NCI-H748 (cell line): ENCODE data around the gene C11orf86.
A peak's percentile ranks its signal among the peaks of the same experiment; 100 is the strongest.

Source experiments
- DNase-seq: peaks from one replicate; lab custom pipeline; 2025; ENCODE audit not compliant: unreplicated experiment; lab: John Stamatoyannopoulos, UW

C11orf86 gene

DNA sequence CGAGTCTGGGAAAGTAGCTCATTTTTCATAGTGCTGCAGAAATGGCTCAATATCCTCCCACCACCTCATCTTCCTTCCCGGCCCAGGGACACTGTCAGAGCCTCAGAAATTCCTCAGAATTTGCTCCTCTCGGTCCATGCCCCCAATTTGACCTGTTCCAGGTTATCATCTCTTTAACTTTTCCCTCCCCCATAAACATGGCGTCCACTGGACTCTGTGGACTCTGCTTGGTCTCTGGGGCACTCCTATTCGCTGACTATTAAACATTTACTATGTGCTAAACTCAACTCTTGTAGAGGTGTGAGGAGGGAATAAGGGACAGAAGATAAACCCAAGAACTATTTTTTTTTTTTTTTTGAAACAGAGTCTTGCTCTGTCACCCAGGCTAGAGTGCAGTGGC, 8.8 kb upstream of the C11orf86 start:
- DNase-seq = no peak

DNA sequence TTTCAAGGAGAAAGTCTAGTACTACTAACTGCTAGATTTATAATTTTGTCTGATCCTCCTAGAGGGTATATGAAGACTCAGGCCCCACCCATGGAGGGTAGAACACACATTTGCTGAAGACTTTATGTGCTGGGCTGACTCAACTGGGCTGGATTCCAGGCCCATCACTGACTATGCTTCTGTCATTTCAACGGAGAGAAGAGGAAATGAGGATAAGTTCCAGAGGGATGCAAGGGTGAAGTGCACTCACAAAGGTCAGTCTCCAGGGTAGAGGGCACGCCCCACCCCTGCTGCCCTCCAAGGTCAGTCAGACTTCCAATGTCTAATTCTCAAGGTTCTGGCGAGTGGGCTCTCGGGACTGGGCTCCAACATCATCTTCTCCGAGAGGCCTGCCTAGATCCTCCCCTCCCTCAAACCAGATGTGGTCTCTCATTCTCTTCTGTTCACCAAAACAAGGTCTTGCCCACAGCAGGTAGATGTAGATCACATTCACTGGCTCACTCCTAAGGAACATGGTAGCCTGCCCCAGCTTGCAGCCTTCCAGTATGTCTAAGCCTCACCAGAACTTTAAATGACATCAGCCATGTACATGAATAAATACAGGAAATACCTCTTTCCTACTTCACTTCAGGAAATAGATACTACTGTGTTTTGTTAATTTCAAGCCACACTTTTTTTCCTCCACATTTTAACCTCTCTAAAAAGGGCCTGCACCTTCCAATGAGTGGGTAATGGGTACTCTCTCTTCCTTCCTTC, 7.3 kb upstream of the C11orf86 start:
- no peak for DNase-seq

DNA sequence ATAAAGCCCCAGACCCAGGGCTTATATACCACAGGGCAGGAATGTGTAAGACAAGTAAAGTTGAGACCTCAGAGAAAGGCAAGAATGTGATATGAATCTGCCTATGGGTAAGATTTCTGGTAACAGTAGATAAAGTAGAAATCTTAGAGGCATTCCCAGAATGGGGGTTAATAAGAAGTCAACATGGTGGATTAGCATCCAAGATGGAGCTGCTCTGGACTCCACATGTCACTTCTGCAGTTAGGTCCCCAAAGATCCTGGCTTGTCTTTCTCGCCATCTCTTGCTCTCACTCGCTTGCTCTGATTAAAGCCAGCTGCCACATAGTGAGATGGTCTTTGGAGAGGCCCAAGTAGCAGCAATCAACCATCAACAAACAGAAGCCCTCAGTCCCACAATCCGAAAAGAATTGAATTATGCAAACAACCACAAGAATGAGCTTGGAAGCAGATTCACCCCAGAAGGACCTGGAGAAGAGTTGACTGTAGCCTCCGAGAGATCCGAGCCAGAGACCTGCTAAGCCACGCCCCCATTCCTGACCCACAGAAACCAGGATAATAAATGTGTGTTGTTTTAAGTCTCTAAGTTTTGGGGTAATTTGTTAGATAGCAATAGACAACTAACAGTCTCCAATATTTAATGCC, 5.4 kb upstream of the C11orf86 start:
- no peak for DNase-seq

DNA sequence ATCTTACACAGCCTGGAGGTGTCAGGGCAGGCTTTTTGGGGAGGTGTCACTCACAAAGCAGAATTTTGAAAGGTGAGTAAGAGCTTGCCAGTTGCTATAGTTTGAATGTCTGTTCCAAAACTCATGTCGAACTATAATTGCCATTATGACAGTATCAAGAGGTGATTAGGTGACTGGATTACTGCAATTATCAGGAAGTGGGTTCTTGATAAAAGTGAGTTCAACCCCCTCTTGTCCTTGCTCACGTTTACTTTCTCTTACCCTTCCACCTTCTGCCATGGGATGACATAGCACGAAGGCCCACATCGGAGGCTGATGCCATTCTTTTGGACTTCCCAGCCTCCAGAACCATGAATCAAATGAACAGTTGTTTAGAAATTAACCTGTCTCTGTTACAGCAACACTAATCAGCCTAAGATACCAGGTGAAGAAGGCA, 4.7 kb upstream of the C11orf86 start:
- no peak for DNase-seq

DNA sequence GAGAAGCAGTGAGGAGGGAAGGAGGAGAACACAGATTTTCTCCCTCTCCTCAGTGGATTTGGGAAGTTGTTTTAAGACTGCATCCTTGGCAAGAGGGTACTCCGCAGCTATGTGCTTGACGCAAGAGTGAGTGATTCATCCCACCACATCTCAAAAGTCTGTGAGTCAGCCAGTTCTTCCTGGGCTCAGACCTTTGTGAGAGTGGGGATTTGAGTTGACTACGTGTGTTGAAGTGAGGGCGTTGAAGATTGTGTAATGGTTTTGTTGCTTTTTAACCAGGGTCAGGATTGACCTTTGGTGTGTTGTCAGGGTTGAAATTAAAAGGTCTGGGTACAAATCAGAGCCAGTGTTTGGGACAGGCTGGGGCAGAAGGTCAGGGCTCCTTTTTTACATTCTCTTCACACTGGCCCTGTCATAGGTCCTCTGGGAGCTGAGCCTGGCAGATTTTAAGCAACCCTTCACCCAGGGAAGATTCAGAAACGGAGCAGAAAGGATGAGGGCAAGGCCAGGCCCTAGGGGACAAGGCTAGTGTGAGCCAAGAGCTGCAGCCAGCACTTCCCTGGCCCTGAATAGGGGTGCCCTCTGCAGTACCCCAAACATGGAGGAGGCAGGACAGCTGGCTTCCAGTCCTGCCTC, 4.2 kb upstream of the C11orf86 start:
- DNase-seq = no peak

DNA sequence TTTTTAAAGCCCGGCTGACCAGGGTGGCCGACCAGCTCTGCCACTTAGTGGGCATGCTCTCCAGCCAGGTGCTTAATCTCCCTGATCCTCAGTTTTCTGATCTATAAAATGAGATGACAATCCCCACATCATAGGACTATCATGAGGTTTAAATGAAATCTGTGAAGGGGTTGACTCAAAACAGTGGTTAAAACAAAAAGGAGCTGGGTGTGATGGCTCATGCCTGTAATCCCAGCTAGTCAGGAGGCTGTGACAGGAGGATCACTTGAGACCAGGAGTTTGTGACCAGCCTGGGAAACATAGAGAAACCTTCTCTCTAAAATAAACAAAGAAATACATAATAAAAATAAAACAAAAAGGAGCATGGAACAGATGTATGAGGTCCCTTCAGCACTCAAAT, 3.6 kb upstream of the C11orf86 start:
- no peak for DNase-seq

DNA sequence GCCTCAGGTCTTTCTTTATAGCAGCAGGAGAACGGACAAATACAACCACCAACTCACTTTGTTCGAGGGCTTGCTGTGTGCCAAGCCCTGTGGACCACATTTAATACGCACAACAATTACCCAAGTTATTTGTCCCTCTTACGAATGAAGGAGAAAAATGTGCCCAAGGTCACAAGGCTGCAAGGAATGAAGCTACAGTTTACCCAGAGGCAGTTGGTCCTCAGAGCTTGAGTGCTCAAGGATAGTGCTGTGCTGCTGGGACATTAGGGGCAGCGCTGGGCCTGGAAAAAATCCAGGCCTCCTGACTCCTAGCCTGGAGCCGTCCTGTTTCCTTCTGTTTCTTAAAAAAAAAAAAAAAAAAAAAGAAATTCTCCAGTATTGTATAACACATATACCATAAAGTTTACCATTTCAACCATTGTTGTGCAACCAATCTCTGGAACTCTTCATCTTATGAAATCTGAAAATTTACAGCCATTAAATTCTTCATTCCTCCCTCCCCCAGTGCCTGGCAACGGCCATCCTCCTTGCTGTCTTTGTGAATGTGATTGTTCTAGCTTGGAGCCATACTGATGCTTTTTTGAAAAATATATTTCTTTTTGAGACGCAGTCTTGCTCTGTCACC, 1.0 kb upstream of the C11orf86 start:
- no peak for DNase-seq

DNA sequence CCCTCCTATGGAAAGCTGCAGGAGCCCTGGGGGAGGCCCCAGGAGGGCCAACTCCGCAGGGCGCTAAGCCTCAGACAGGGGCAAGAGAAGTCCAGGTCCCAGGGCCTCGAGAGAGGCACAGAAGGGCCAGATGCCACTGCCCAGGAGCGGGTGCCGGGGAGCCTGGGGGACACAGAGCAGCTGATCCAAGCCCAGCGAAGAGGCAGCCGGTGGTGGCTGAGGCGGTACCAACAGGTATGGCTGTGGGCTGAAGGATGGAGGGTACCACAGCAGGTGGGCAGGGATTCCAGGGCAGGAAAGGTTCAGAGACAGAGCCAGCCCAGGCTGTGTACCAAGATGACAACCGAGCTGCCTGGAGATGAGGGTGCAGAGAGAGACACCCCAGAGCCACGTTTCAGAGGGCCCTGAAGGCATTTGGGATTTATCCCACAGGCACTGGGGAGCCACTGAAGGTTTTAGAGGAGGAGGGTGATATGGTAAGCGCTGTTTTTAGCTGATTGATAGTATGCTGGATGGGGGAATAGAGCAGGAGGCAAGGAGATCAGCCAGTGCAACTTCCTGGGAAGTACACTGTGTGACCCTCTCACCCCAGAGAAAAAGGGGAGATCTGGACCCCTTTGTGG, 412 bp downstream of the C11orf86 start:
- no peak for DNase-seq

DNA sequence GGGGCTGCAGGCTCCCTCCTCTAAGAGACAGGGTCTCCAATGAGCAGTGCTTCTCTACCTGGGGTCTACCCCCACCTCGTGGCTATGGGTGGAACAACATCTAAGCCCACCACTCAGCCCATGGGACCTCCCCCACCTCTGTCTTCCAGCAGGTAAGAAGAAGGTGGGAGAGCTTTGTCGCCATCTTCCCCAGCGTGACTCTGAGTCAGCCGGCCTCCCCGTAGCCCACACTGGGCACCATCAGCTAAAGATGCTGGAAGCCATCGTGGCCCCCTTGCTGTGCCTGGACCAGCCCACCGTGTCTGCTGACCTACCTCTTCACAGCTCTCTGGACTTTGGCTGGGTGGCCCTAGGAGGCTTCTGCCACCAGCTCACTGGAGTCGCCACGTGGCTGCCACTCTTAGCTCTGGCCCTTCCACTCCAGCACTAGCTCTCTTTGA, 944 bp downstream of the C11orf86 start:
- peak; percentile 32 for DNase-seq

DNA sequence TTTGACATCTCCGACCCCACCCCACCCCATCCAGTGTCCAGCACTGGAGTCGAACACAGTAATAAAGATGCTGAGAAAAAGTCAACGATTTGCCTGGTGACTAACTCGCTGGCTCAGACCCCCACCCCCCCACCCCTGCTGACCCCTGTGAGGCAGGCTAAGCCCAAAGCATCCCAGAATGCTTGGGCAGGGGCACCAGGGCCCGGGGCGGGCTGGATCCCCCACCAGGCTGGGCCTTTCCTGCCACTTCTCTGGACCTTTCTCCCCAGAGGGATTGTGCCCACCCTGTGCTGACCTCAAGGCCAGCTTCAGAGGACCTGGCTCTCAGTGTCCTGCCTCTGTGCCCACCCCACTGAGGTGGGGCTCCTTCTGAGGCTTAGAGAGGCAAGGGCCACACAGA, 1.8 kb downstream of the C11orf86 start:
- DNase-seq = no peak

DNA sequence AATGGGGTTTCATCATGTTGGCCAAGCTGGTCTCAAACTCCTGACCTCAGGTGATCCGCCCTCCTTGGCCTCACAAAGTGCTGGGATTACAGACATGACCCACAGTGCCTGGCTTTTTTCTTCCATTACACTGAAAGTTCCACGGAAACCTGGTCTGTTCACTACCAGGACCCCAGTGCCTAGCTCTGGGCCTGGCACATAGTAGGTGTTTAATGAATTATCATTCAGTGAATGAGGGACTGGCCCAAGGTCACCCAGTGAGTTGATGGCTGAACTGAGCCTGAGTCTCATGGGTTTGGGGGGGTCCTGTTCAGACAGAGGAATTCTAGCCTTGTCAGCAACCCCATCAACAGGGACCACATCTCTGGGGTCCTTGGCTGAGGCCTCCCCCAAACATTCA, 3.1 kb downstream of the C11orf86 start:
- DNase-seq = no peak

DNA sequence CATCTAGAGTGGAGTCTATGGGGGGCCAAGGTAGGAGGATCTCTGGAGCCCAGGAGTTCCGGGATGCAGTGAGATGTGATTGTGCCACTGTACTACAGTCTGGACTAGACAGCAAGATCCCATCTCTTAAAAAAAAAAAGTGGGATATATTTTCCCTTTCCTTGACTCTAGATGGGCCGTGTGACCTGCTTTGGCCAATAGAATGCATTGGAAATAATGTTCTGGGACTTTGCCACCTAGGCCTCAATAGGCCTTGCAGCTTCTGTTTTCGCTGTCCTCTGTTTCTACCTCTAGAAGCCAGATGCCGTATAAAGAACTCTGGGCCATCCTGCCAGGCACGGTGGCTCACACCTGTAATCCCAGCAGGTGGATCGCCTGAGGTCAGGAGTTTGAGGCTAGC, 3.6 kb downstream of the C11orf86 start:
- no peak for DNase-seq

DNA sequence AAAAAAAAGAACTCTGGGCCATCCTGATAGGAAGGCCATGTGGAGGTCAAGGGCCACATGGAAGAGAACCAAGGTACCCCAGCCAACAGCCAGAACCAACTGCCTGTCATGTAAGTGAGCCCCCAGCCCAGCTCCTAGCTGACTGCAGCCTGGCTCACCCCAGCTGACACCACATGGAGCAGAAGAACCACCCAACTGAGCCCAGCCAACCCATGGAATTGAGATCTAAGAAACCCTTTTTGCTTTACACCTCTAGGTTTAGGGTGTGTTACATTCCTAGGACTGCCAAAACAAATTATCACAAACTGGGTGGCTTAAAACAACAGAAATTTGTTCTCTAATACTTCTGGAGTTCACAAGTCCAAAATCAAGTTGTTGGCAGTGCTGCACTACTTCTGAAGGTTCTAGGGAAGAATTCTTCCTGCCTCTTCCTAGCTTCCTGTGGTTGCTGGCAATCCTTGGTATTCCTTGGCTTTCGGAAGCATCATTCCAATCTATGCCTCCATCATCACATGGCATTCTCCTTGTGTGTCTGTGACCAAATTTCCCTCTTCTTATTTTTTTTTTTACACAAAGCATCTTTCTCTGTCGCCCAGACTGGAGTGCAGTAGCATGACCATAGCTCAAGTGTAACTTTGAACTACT, 4.4 kb downstream of the C11orf86 start:
- no peak for DNase-seq

DNA sequence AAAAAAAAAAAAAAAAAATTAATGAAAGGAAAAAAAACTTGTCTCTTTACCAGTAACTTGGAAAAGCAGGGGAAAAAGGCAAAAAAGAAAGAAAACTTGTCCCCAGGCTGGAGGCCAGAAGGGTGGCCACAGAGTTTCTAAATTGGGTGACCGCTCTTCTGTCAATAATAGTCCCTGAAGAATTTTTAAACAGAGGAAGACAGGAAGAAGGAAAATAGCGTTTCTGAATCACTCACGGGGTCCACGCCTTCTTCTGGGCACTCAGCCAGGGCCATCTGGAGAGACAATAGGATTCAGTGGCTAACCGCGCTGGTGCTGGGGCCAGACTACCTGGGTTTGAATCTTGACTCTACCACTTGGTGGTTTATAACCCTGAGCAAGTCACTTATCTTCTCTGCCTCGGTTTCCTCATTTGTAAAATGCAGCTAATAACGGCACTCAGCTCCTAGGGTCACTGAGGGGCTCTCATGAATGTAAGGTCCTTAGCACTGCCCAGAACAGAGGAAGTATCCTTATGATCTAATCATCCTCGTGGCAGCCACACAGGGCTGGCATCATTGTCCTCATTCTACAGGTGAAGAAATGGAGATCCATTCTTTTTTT, 7.0 kb downstream of the C11orf86 start:
- DNase-seq = peak; percentile 89

DNA sequence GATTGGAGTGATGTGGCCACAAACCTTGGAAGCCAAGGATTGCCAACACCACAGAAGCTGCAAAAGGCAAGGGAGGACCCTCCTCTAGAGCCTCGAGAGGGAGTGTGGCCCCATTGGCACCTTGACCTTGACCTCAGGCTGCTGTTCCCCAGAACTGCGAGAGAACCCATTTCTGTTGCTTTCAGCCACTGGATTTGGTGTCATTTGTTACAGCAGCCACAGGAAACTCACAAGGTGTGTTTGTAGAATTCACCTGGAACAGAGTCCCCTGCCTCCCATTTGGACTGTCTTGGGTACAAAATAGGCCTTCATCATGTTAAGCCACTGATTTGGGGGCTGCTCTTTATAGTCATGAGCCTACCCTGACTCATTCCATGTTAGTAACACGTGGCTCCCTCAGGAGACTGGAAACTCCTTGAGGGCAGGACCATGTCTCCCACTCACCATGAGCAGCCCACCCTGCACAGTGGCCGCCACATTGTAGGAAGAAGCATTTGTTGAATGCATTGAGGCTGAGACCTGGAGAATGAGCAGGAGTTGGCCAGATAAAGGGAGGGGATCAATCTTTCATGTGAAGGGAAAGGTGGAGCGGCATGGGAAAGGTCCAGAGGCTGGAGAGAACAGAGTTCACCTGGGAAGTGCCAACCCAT, 8.3 kb downstream of the C11orf86 start:
- no peak for DNase-seq

DNA sequence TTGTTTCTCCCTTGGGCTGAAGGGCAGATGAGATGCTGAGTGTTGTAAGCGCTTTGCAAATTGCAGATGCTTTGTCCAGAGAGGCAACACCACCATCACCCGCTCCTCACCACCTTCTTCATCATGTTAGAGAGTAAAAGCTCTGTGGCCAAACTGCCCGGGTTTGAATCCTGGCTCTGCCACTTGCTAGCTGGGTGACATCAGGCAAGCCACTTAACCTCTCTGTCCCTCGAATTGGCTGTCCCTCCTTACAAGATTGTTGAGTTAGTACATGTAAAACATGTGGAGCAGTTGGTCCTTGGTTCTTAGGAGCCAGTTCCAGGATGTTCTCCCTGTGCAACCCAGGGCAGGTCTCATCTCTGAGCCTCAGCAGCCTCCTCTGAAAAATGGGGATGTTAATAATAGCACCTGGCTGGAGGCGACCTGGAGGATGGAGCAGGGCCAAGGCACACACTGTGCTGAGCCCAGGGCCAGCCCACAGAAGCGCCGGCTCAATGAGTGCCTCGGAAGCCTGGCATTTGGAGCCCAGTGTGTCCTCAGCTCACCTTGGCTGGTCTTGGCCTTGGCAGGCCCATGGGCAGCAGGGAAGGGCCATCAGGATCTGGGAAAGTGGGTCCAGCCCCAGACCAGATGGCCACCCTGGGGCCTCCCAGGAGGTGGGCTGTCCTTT, 10.5 kb downstream of the C11orf86 start:
- no peak for DNase-seq

DNA sequence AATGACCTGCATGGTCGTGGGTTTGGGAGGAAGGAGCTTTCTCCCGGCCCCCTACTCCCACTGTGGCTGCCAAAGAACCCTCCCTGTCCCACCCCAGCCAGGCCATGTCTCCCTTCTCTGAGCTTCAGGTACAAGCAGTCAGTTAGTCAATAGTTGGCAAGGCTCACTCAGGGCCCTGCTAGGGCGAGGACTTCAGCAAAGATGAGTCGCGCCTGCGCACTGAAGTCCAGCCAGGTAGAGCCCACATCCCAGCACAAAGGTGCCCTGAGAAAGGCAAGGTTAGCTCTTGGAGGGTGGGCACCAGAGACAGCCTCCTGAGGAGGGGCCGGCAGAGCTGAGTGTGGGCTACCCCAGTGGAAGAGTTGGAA, 11.1 kb downstream of the C11orf86 start:
- DNase-seq = no peak

DNA sequence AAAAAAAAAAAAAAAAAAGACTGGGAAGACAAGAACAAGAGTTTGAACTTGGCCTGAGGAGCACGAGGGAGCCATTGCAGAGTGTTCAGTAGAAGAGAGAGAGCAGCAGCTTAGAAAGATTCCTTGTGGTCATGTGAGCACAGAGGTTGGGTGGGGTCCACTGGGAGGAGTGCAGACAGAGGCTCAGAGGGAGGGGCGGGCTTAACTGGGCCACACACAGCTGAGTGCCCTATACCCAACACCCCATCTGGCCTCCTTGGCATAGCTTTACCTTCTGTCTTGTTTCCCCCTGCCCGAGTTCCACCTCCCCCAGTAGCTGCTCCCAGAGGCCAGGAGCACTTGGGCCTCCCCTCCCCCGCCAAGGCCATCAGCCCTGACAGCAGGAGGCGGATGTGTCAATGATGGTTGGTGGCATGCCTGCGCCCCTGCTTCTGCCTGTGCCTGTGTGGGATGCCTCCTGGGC, 12.1 kb downstream of the C11orf86 start:
- no peak for DNase-seq

DNA sequence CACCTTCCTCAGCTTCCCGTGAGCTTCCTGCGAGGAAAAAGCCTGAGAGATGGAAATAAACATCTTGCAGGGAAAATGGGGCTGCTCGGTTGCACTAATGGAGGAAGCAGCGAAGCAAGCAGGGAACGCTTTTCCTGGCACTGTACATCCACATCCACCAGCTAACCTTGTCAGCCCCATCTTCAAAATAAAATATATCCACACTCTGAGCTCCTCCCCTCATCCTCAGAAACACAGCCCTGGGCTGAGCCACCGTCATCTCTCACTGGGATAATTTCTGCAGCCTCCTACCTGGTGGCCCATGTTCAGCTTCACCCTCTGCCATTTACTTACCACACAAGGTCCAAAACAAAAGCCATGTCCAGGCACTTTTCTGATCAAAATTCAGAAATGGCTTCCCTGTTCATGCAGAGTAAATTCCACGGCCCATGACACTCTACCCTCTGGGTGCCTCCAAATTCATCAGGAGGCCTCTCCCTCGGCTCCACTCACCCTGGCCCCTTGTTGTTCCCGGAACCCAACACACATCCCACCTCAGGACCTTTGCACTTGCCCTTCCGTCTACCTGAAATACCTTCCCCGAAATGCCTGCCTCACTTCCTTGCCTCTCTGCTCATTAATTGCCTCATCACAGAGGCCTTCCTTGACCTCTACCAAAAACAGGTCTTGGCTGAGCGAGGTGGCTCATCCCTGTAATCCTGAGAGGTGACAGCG, 13.0 kb downstream of the C11orf86 start:
- no peak for DNase-seq
